ENCODE results near the gene DPP6.

DPP6 gene

GRCh38 chr7:154497751-154498150, 445.6 kb downstream of the DPP6 start:
- Histone ChIP-seq H4K5ac (ENCODE audit: low read length) (no peak overlapping the region), H2AK5ac (ENCODE audit: low read length) (no peak overlapping the region), H2BK15ac (replicated peaks; ENCODE audit: low read depth) (no peak overlapping the region), H3K4me3 (ENCODE audit: low read length) (no peak overlapping the region), H4K8ac (ENCODE audit: low read depth, low read length) (no peak overlapping the region), H2BK120ac (ENCODE audit: low read depth, low read length) (no peak overlapping the region), H3K4me2 (ENCODE audit: low read length) (no peak overlapping the region), H3K79me2 (ENCODE audit: control insufficient read depth, insufficient read depth, low read length) (no peaks in the 10 kb centered on the region), H3K79me1 (ENCODE audit: low read length) (no peaks in the 10 kb centered on the region), H3K27me3 (ENCODE audit: insufficient read depth, low read length, poor library complexity) (no peaks in the 10 kb centered on the region), H3K27ac (ENCODE audit: low read depth, low read length) (no peak overlapping the region), H3K36me3 (ENCODE audit: control insufficient read depth, insufficient read depth, low read length) (no peaks in the 10 kb centered on the region), H2BK5ac (ENCODE audit: low read length) (no peak overlapping the region), H3K4me1 (ENCODE audit: control insufficient read depth, low read depth, low read length) (no peaks in the 10 kb centered on the region), H3K4ac (ENCODE audit: low read depth, low read length) (no peak overlapping the region), H3K23ac (ENCODE audit: low read length) (no peak overlapping the region), H3K9ac (ENCODE audit: low read length) (no peak overlapping the region), H3K18ac (ENCODE audit: low read length) (no peak overlapping the region), H3K56ac (ENCODE audit: low read length) (no peak overlapping the region)
- DNase-seq = no peak
- no CpG with 5 or more reads among the region's 4 CpGs for WGBS (ENCODE audit: extremely low coverage, insufficient coverage, low lambda C conversion rate)

GRCh38 chr7:154503962-154504550, 451.9 kb downstream of the DPP6 start:
- no peak overlapping the region for H2BK5ac ChIP-seq (ENCODE audit: low read length)
- H4K8ac ChIP-seq (ENCODE audit: low read depth, low read length) = no peak overlapping the region
- no peak overlapping the region for H3K23ac ChIP-seq (ENCODE audit: low read length)
- no peak overlapping the region for H3K9ac ChIP-seq (ENCODE audit: low read length)
- H4K5ac ChIP-seq (ENCODE audit: low read length) = no peak overlapping the region
- no peak overlapping the region for H3K27ac ChIP-seq (ENCODE audit: low read depth, low read length)
- H3K27me3 ChIP-seq (ENCODE audit: insufficient read depth, low read length, poor library complexity) = no peaks in the 10 kb centered on the region
- H3K4me3 ChIP-seq (ENCODE audit: low read length) = no peak overlapping the region
- H3K36me3 ChIP-seq (ENCODE audit: control insufficient read depth, insufficient read depth, low read length) = no peaks in the 10 kb centered on the region
- no peak overlapping the region for H2BK15ac ChIP-seq (replicated peaks; ENCODE audit: low read depth)
- no peak overlapping the region for H2BK120ac ChIP-seq (ENCODE audit: low read depth, low read length)
- H3K18ac ChIP-seq (ENCODE audit: low read length) = no peak overlapping the region
- no peak overlapping the region for H2AK5ac ChIP-seq (ENCODE audit: low read length)
- no peaks in the 10 kb centered on the region for H3K4me1 ChIP-seq (ENCODE audit: control insufficient read depth, low read depth, low read length)
- H3K79me2 ChIP-seq (ENCODE audit: control insufficient read depth, insufficient read depth, low read length) = no peaks in the 10 kb centered on the region
- no peak overlapping the region for H3K4me2 ChIP-seq (ENCODE audit: low read length)
- no CpG with 5 or more reads among the region's 5 CpGs for WGBS (ENCODE audit: extremely low coverage, insufficient coverage, low lambda C conversion rate)
- no peak overlapping the region for H3K4ac ChIP-seq (ENCODE audit: low read depth, low read length)
- no peak overlapping the region for H3K56ac ChIP-seq (ENCODE audit: low read length)
- no peaks in the 10 kb centered on the region for H3K79me1 ChIP-seq (ENCODE audit: low read length)
- DNase-seq = peak; percentile 38

- no peaks in the 10 kb centered on the region for H3K4me1 ChIP-seq (ENCODE audit: control insufficient read depth, low read depth, low read length)
- no peaks in the 10 kb centered on the region for H3K27me3 ChIP-seq (ENCODE audit: insufficient read depth, low read length, poor library complexity)
- H3K18ac ChIP-seq (ENCODE audit: low read length) = no peak overlapping the region
- no peak overlapping the region for H3K4me3 ChIP-seq (ENCODE audit: low read length)
- H2AK5ac ChIP-seq (ENCODE audit: low read length) = no peak overlapping the region
- no peak overlapping the region for H2BK120ac ChIP-seq (ENCODE audit: low read depth, low read length)
- no peak overlapping the region for H3K4ac ChIP-seq (ENCODE audit: low read depth, low read length)
- H4K8ac ChIP-seq (ENCODE audit: low read depth, low read length) = no peak overlapping the region
- H2BK5ac ChIP-seq (ENCODE audit: low read length) = no peak overlapping the region
- no peak overlapping the region for H3K27ac ChIP-seq (ENCODE audit: low read depth, low read length)
- DNase-seq = peak; percentile 7
- H2BK15ac ChIP-seq (replicated peaks; ENCODE audit: low read depth) = no peak overlapping the region
- H3K23ac ChIP-seq (ENCODE audit: low read length) = no peak overlapping the region
- no peaks in the 10 kb centered on the region for H3K36me3 ChIP-seq (ENCODE audit: control insufficient read depth, insufficient read depth, low read length)
- H3K79me1 ChIP-seq (ENCODE audit: low read length) = no peaks in the 10 kb centered on the region
- H3K79me2 ChIP-seq (ENCODE audit: control insufficient read depth, insufficient read depth, low read length) = no peaks in the 10 kb centered on the region
- no peak overlapping the region for H3K4me2 ChIP-seq (ENCODE audit: low read length)
- H4K5ac ChIP-seq (ENCODE audit: low read length) = no peak overlapping the region
- no peak overlapping the region for H3K56ac ChIP-seq (ENCODE audit: low read length)
- H3K9ac ChIP-seq (ENCODE audit: low read length) = no peak overlapping the region
Measured at GRCh38 chr7:154504918-154505317, 452.7 kb downstream of the DPP6 start.

GRCh38 chr7:154505362-154505761, 453.2 kb downstream of the DPP6 start:
- no peak overlapping the region for H3K4me3 ChIP-seq (ENCODE audit: low read length)
- H3K27ac ChIP-seq (ENCODE audit: low read depth, low read length) = no peak overlapping the region
- no peak overlapping the region for H3K56ac ChIP-seq (ENCODE audit: low read length)
- no peak overlapping the region for H4K5ac ChIP-seq (ENCODE audit: low read length)
- H3K27me3 ChIP-seq (ENCODE audit: insufficient read depth, low read length, poor library complexity) = no peaks in the 10 kb centered on the region
- no peak overlapping the region for H2AK5ac ChIP-seq (ENCODE audit: low read length)
- H3K79me2 ChIP-seq (ENCODE audit: control insufficient read depth, insufficient read depth, low read length) = no peaks in the 10 kb centered on the region
- no peak overlapping the region for H3K4ac ChIP-seq (ENCODE audit: low read depth, low read length)
- no peaks in the 10 kb centered on the region for H3K4me1 ChIP-seq (ENCODE audit: control insufficient read depth, low read depth, low read length)
- no peak overlapping the region for H3K9ac ChIP-seq (ENCODE audit: low read length)
- no CpG with 5 or more reads among the region's 4 CpGs for WGBS (ENCODE audit: extremely low coverage, insufficient coverage, low lambda C conversion rate)
- no peaks in the 10 kb centered on the region for H3K36me3 ChIP-seq (ENCODE audit: control insufficient read depth, insufficient read depth, low read length)
- H3K4me2 ChIP-seq (ENCODE audit: low read length) = no peak overlapping the region
- H3K79me1 ChIP-seq (ENCODE audit: low read length) = no peaks in the 10 kb centered on the region
- DNase-seq = no peak
- no peak overlapping the region for H2BK120ac ChIP-seq (ENCODE audit: low read depth, low read length)
- no peak overlapping the region for H2BK5ac ChIP-seq (ENCODE audit: low read length)
- no peak overlapping the region for H4K8ac ChIP-seq (ENCODE audit: low read depth, low read length)
- no peak overlapping the region for H2BK15ac ChIP-seq (replicated peaks; ENCODE audit: low read depth)
- H3K18ac ChIP-seq (ENCODE audit: low read length) = no peak overlapping the region
- H3K23ac ChIP-seq (ENCODE audit: low read length) = no peak overlapping the region

GRCh38 chr7:154509192-154509591, 457.0 kb downstream of the DPP6 start:
- Histone ChIP-seq H3K79me1 (ENCODE audit: low read length) (no peaks in the 10 kb centered on the region), H3K27ac (ENCODE audit: low read depth, low read length) (no peak overlapping the region), H3K56ac (ENCODE audit: low read length) (no peak overlapping the region), H3K27me3 (ENCODE audit: insufficient read depth, low read length, poor library complexity) (no peaks in the 10 kb centered on the region), H2BK120ac (ENCODE audit: low read depth, low read length) (no peak overlapping the region), H4K5ac (ENCODE audit: low read length) (no peak overlapping the region), H3K18ac (ENCODE audit: low read length) (no peak overlapping the region), H3K36me3 (ENCODE audit: control insufficient read depth, insufficient read depth, low read length) (no peaks in the 10 kb centered on the region), H3K4me3 (ENCODE audit: low read length) (no peak overlapping the region), H3K4me1 (ENCODE audit: control insufficient read depth, low read depth, low read length) (no peaks in the 10 kb centered on the region), H3K4ac (ENCODE audit: low read depth, low read length) (no peak overlapping the region), H4K8ac (ENCODE audit: low read depth, low read length) (no peak overlapping the region), H2BK15ac (replicated peaks; ENCODE audit: low read depth) (no peak overlapping the region), H3K9ac (ENCODE audit: low read length) (no peak overlapping the region), H3K79me2 (ENCODE audit: control insufficient read depth, insufficient read depth, low read length) (no peaks in the 10 kb centered on the region), H3K23ac (ENCODE audit: low read length) (no peak overlapping the region), H2BK5ac (ENCODE audit: low read length) (no peak overlapping the region), H2AK5ac (ENCODE audit: low read length) (no peak overlapping the region), H3K4me2 (ENCODE audit: low read length) (no peak overlapping the region)
- no peak for DNase-seq
- WGBS (ENCODE audit: extremely low coverage, insufficient coverage, low lambda C conversion rate) = no CpG with 5 or more reads among the region's 3 CpGs

GRCh38 chr7:154512121-154512833, 460.1 kb downstream of the DPP6 start:
- no peak overlapping the region for H4K8ac ChIP-seq (ENCODE audit: low read depth, low read length)
- H3K23ac ChIP-seq (ENCODE audit: low read length) = no peak overlapping the region
- H2BK120ac ChIP-seq (ENCODE audit: low read depth, low read length) = no peak overlapping the region
- no peak overlapping the region for H3K4ac ChIP-seq (ENCODE audit: low read depth, low read length)
- H3K18ac ChIP-seq (ENCODE audit: low read length) = no peak overlapping the region
- H3K56ac ChIP-seq (ENCODE audit: low read length) = no peak overlapping the region
- no CpG with 5 or more reads among the region's 7 CpGs for WGBS (ENCODE audit: extremely low coverage, insufficient coverage, low lambda C conversion rate)
- no peak overlapping the region for H3K4me3 ChIP-seq (ENCODE audit: low read length)
- H3K4me1 ChIP-seq (ENCODE audit: control insufficient read depth, low read depth, low read length) = no peaks in the 10 kb centered on the region
- no peak overlapping the region for H3K4me2 ChIP-seq (ENCODE audit: low read length)
- H3K27ac ChIP-seq (ENCODE audit: low read depth, low read length) = no peak overlapping the region
- H2AK5ac ChIP-seq (ENCODE audit: low read length) = no peak overlapping the region
- no peaks in the 10 kb centered on the region for H3K79me1 ChIP-seq (ENCODE audit: low read length)
- H3K27me3 ChIP-seq (ENCODE audit: insufficient read depth, low read length, poor library complexity) = no peaks in the 10 kb centered on the region
- no peak for DNase-seq
- H3K36me3 ChIP-seq (ENCODE audit: control insufficient read depth, insufficient read depth, low read length) = no peaks in the 10 kb centered on the region
- H4K5ac ChIP-seq (ENCODE audit: low read length) = no peak overlapping the region
- H3K79me2 ChIP-seq (ENCODE audit: control insufficient read depth, insufficient read depth, low read length) = no peaks in the 10 kb centered on the region
- no peak overlapping the region for H3K9ac ChIP-seq (ENCODE audit: low read length)
- H2BK5ac ChIP-seq (ENCODE audit: low read length) = no peak overlapping the region
- no peak overlapping the region for H2BK15ac ChIP-seq (replicated peaks; ENCODE audit: low read depth)
